ENCODE data around the gene CCDC159. TPM values are rescaled to one million over a fixed set of nuclear protein-coding genes. Genes with fewer than 3 reads are reported as not detected.

The CCDC159 gene
- total RNA-seq, 6 experiments from 2014 or later, result 7.7 to 11.8 (median 10.4) TPM

GRCh38 chr19:11387162-11388034 lies 41.1 kb downstream of the CCDC159 start:
- Mint-ChIP-seq H3K27me3 (ENCODE audit: insufficient read depth) (no peaks in the 10 kb centered on the region), H3K4me3 (no peak overlapping the region), H3K36me3 (ENCODE audit: low read depth) (no peaks in the 10 kb centered on the region), H3K9me3 (no peaks in the 10 kb centered on the region), H3K27ac (no peak overlapping the region), H3K4me1 (ENCODE audit: low read depth) (peaks cover 4% of the 10 kb centered on the region; the same call in 1 of the 2 replicates)
- TF ChIP-seq CTCF (IDR thresholded peaks at IDR 0.05), result no peak
- DNase-seq, result no peak

- no peaks in the 10 kb centered on the region for H3K9me3 Mint-ChIP-seq
- peaks cover 6% of the 10 kb centered on the region for H3K36me3 Mint-ChIP-seq (ENCODE audit: low read depth)
- H3K27ac Mint-ChIP-seq, result no peak overlapping the region
- no peak for TF ChIP-seq CTCF (IDR thresholded peaks at IDR 0.05)
- H3K4me3 Mint-ChIP-seq, result no peak overlapping the region
- peaks cover 16% of the 10 kb centered on the region for H3K4me1 Mint-ChIP-seq (ENCODE audit: low read depth)
- no peaks in the 10 kb centered on the region; the same call in 1 of the 2 replicates for H3K27me3 Mint-ChIP-seq (ENCODE audit: insufficient read depth)
- DNase-seq, result no peak
Measured at GRCh38 chr19:11390359-11390758, 44.0 kb downstream of the CCDC159 start.

GRCh38 chr19:11390933-11391680 lies 44.8 kb downstream of the CCDC159 start:
- H3K4me3 Mint-ChIP-seq, result no peak overlapping the region
- H3K27me3 Mint-ChIP-seq (ENCODE audit: insufficient read depth), result no peaks in the 10 kb centered on the region; the same call in 1 of the 2 replicates
- DNase-seq, result no peak
- H3K36me3 Mint-ChIP-seq (ENCODE audit: low read depth), result peaks cover 6% of the 10 kb centered on the region
- peaks cover 16% of the 10 kb centered on the region for H3K4me1 Mint-ChIP-seq (ENCODE audit: low read depth)
- no peak for TF ChIP-seq CTCF (IDR thresholded peaks at IDR 0.05)
- H3K9me3 Mint-ChIP-seq, result no peaks in the 10 kb centered on the region
- H3K27ac Mint-ChIP-seq, result no peak overlapping the region

GRCh38 chr19:11397089-11397610 lies 50.8 kb downstream of the CCDC159 start:
- no peak overlapping the region for H3K4me3 Mint-ChIP-seq
- H3K27ac Mint-ChIP-seq, result no peak overlapping the region
- H3K9me3 Mint-ChIP-seq, result no peaks in the 10 kb centered on the region
- no peaks in the 10 kb centered on the region; the same call in none of the 2 replicates for H3K27me3 Mint-ChIP-seq (ENCODE audit: insufficient read depth)
- DNase-seq, result no peak
- peaks cover 6% of the 10 kb centered on the region for H3K36me3 Mint-ChIP-seq (ENCODE audit: low read depth)
- no peak for TF ChIP-seq CTCF (IDR thresholded peaks at IDR 0.05)
- H3K4me1 Mint-ChIP-seq (ENCODE audit: low read depth), result peaks cover 16% of the 10 kb centered on the region

GRCh38 chr19:11399667-11400066 lies 53.3 kb downstream of the CCDC159 start:
- no peaks in the 10 kb centered on the region for H3K4me1 Mint-ChIP-seq (ENCODE audit: low read depth)
- no peaks in the 10 kb centered on the region for H3K36me3 Mint-ChIP-seq (ENCODE audit: low read depth)
- no peak for DNase-seq
- no peaks in the 10 kb centered on the region for H3K9me3 Mint-ChIP-seq
- H3K4me3 Mint-ChIP-seq, result no peak overlapping the region
- H3K27ac Mint-ChIP-seq, result no peak overlapping the region
- TF ChIP-seq CTCF (IDR thresholded peaks at IDR 0.05), result no peak
- H3K27me3 Mint-ChIP-seq (ENCODE audit: insufficient read depth), result no peaks in the 10 kb centered on the region; the same call in none of the 2 replicates

All from HFFc6 (cell line).